Glomerular visceral epithelial cell (primary cell): ENCODE measurements around the gene SPNS3.
A peak's percentile ranks its signal among the peaks of the same experiment; 100 is the strongest.

ENCODE experiments used
- DNase-seq: peaks from one replicate; pipeline ENCODE4 v3.0.0-alpha.2; 2016; ENCODE audit errors: extremely low spot score

Gene SPNS3, protein sequence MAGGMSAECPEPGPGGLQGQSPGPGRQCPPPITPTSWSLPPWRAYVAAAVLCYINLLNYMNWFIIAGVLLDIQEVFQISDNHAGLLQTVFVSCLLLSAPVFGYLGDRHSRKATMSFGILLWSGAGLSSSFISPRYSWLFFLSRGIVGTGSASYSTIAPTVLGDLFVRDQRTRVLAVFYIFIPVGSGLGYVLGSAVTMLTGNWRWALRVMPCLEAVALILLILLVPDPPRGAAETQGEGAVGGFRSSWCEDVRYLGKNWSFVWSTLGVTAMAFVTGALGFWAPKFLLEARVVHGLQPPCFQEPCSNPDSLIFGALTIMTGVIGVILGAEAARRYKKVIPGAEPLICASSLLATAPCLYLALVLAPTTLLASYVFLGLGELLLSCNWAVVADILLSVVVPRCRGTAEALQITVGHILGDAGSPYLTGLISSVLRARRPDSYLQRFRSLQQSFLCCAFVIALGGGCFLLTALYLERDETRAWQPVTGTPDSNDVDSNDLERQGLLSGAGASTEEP

DNA sequence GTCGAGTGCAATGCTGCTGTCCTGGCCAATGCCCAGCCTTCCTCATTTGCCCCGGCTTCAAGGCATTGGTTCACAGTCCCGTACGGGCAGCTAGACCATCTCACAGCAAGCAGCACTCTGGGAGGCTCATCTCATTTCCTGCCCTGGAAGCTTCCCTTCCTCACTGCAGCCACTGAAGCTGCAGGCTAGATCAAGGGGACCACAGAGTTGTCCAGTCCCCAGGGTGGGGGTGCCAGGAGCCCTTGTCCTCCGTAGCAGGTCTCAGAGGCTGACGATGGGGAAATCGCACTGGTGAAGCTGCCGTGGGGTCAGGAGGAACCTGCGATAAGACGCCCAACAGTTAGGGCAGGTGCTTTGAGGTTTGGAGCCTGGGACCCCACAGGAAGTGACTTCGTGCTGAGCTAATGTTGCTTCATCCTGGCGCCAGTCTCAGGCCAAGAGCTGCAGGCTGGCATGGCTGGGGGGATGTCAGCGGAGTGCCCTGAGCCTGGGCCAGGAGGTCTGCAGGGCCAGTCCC is at the start of gene SPNS3:
Gene SPNS3, plus strand, starts transcription at position 426 of the 517 bp plus-strand sequence. Its CDS starts 28 bp downstream, at position 454.
- DNase-seq: peak; percentile 42

DNA sequence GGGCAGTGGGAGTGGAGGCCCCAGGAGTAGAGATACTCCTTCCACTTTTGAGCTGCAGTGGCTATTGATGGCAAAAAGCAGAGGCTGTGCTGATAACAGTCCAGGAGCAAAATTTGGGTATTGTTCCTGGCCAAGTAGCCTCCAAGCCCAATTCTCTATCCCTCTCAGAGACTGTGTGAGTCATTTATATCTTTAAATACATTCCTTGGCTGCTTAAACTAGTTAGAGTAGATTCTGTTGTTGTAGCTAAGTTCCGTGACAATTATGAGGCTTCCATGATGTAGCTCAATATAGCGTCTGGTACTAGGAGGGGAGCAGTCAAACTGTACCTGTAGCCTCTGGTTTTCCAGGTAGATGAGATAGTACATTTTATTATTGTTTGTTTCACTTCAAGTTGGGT is 47.3 kb upstream of the SPNS3 start:
- DNase-seq: no peak

DNA sequence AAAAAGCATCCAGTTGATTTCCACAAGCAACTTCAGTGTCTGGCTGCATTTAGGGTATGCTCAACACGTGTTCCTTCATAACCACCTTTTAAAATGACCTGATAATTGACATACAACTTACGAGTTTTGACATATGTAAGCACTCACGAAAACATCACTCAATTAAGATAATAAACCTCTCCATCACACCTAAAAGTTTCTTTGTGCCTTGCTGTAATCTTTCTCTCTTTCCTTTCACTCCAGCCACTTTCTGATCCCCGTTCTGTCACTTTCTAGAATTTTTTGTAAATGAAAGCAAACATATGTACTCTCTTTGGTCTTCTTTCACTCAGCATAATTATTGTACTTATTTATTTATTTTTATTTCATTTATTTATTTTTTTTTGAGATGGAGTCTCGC is 46.6 kb upstream of the SPNS3 start:
- no peak for DNase-seq

DNA sequence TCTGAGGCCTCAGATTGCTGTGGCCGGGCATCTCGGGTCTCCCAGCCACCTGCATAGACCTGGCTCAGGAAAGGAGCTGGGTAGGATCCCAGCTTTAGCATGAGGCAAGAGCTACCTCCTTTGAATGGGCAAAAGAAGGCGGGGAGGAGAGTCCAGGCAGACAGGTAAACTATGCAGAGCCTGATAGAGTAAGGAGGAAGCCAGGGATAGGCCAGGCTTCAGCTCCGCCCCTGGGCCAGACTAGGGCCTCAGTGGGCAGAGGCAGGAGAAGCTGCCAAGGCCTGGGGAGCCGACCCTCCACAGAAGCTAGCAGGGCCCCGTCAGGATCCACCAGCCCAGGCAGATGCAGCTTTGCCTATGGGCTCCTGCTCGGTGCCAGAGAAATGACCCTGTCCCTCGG is 44.7 kb upstream of the SPNS3 start:
- DNase-seq: no peak

DNA sequence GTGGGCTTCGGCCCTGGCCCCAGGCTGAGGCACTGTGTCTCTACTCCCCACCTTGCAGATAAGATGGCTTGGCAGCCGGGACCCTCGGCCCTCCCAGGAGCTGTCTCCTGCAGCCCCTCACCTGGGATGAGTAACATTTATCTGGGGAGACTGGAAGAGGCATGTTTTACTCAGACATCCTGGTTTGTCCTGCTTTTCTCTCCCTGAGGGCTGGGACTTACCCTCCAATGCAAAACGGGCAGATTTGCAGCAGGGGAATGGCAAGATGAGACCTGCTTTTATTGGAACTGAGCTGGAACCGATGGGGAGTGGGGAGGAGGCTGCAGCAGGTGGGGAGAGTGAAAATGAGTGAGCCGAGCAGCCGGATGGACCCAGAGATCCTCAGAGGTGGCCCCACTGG is 39.9 kb upstream of the SPNS3 start:
- no peak for DNase-seq

DNA sequence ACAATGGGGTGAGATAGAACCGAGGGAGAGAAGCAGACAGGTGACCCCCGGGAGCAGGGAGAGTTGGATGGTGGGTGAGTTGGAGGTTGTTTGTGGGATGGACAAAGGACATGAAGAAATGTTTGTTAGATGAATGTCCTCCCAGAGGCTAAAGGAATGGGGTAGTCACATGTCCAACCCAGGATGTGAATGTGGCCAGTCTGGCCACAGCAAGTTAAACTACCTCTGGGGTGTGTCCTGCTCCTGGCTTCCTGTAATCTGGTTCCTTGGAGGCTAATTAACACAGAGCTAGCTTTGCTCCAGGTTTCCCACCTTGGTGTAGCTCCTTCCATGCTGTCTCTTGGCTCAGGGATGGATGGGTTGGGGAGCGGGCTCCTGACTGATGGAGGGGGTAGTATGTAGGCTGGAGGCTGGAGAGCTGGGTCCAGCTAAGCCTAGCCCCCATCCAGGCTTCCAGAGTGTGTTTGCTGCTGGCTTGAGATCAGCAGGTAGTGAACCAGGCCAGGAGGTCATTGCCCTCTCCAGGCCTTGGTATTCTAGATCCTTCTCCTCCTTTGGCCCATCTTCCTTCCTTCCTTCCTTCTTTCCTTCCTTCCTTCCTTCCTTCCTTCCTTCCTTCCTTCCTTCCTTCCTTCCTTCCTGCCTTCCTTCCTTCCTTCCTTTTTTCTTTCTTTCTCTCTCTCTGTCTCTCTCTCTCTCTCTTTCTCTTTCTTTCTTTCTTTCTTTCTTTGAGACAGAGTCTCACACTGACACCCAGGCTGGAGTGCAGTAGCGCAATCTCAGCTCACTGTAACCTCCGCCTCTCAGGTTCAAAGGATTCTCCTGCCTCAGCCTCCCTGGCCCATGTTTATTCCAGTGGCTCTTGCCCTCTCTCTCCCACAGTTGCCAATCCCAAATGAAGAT is 39.3 kb upstream of the SPNS3 start:
- no peak for DNase-seq

DNA sequence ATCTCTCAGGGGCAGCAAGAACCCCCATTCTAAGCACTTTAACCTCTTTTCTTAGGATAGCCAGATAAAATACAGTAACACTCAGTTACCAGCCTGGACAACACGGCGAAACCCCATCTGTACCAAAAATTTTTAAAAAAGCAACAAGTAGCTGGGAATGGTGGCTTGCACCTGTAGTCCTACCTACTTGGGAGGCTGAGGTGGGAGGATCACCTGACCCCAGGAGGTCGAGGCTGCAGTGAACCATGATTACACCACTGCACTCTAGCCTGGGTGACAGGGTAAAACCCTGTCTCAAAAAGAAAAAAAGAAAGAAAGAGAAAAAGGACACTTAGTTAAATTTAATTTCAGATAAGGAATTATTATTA is 38.6 kb upstream of the SPNS3 start:
- no peak for DNase-seq

DNA sequence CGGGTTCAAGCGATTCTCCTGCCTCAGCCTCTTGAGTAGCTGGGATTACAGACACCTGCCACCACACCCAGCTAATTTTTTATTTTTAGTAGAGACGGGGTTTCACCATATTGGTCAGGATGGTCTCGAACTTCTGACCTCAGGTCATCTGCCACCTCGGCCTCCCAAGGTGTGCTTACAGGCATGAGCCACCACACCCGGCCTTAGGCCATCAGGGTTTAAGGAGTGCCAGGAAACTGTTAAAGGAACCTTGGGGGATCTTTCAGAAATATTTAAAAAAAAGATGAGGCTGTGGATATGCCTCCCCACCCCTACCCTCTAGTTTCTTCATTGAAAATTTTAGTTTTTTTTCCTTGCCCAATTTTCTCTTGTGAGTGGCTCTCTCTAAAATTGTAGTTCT is 35.9 kb upstream of the SPNS3 start:
- DNase-seq: no peak

DNA sequence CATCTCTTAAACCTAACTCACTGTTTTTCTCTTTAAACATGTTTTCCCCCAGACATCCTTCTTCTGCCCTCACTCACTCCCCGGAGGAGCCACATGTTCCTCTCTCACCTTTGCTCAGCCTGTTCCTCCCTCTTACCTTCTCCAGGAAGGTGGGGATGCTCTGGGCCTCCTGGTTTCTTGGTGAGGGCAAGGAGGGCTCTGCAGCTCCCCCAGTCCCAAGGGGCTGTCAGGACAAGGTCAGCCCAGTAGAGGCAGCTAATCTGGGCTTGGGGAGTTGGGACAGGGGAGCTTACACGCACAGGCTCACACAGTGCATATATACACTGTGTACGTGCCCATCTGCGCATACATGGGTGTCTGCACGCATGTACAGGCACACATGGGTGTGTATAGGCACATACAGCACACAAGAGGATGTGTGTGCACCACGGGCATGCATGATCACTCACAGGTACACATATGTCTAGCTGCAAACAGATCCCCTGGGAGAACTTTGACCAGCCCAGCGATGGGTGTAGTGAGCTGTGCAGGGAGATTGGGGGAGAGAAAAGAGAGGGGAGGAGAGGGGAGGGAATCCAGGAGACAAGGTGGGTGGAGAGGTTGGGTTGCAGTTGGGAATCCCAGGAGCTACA is 28.6 kb upstream of the SPNS3 start:
- no peak for DNase-seq

DNA sequence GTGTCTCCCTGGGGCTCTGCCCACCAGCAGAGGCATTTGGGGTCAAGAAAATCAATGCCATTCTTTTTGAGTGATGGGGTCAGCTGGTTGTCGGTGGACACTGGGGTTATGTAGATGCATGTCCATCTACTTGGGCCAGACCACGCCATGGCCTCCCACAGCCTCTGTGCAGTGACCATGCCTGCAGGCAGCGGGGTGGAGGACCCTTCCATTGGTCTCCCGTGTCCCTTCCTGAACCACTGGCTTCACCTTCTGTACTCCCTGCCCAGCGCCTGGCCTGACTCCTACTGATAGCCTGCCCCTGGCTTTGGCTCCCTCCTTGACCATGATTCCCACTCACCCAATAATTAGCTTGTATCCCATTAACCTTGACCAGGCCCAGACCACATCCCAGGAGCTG is 28.0 kb upstream of the SPNS3 start:
- DNase-seq: no peak

DNA sequence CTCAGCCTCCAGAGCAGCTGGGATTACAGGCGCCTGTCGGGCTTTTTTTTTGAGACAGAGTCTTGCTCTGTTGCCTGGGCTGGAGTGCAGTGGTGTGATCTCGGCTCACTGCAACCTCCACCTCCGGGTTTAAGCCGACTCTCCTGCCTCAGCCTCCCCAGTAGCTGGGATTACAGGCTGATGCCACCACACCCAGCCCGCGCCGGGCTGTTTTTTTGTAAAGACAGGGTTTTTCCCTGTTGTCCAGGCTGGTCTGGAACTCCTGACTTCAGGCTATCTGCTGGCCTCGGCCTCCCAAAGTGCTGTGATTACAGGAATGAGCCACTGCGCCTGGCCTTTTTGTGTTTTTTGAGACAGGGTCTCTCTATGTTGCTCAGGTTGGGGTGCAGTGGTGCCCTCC is 27.4 kb upstream of the SPNS3 start:
- DNase-seq: no peak

DNA sequence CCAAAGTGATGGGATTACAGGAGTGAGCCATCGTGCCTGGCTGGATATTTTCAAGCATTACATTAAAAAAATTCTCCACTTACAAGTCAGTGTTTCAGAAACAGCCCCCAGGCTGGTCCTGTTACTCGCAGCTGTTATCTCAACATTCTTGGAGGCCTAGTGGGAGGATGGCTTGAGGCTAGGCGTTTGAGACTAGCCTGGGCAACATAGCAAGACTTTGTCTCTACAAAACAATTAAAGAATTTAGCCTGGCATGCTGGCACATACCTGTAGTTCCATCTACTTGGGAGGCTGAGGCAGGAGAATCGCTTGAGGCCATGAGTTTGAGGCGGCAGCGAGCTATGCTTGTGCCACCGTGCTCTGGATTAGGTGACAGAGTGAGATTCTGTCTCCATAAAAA is 26.5 kb upstream of the SPNS3 start:
- DNase-seq: no peak

DNA sequence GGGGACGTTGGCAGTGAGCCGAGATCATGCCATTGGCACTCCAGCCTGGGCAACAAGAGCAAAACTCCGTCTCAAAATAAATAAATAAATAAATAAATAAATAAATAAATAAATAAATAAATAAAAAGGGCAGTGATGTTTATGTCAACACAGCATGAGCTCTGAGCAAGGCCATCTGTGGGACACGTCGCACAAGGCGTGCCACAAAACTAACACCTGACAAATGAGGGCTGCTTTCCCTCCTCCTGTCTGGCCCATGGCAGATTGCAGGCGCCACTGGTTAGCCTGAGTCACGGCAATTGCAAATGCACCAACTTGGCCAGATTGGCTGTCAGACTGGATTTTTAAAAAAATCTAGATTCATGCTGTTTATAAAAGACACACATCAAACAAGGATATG is 25.9 kb upstream of the SPNS3 start:
- DNase-seq: no peak

DNA sequence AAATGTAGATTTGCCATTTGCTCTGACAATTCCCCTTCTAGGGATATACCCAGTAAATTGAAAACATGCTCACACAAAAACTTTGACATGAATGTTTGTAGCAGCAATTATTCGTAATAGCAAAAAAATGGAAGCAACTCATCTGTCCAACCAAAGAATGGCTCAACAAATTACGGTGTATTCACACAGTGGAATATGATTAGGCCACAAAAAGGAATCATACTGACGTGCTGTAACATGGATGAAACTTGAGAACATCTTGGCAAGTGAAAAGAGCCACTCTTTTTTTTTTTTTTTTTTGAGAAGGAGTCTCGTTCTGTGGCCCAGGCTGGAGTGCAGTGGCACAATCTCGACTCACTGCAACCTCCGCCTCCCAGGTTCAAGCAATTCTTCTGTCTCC is 24.1 kb upstream of the SPNS3 start:
- no peak for DNase-seq

DNA sequence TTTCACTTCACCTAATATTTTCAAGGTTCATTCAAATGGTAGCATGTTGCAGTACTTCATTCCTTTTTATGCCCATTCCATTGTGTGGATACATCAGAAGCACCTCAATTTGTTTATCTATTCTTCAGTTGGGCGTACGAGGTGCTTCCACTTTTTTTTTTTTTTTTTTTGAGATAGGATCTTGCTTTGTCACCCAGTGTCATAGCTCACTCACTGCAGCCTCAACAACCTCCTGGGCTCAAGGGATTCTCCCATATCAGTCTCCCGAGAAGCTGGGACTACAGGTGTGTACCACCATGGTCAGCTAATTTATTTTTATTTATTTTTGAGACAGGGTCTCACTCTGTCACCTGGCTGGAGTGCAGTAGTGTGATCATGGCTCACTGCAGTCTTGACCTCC is 22.5 kb upstream of the SPNS3 start:
- DNase-seq: no peak

DNA sequence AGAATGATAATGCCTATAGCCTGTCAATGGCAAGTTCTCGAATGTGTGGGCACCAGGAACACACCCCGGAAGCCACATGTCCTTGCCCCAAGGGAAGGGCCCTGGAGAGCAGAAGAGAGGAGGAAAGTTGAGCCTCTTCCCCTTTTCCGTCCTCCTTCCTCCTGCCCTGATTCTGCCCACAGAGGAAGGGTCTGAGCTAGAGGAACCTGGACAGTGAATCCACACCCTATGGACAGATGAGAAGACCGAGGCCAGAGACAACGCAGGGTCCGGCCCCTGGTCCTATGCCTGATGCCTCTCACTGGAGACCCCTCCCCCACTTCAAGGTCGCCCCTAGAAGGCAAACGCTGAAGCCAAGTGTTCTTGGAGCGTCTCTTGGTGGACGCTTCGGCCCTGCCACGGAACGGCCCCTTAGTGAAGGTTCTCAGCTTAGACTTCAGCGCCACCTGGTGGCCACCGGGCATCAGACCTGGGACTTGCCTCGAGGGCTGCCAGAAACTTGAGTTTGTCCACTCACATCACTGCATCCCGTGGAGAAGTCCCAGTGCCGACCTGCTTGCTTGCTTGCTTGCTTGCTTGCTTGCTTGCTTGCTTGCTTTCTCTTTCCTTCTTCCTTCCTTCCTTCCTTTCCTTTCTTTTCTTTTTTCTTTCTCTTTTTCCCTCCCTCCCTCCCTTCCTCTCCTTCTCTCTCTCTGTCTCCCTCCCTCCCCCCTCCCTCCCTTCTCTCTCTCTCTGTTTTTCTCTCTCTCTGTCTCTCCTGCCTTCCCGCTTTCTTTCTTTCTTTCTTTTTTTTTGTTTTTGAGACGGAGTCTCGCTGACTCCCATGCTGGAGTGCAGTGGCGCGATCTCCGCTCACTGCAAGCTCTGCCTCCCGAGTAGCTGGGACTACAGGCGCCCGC is 20.6 kb upstream of the SPNS3 start:
- peak; percentile 87 for DNase-seq

DNA sequence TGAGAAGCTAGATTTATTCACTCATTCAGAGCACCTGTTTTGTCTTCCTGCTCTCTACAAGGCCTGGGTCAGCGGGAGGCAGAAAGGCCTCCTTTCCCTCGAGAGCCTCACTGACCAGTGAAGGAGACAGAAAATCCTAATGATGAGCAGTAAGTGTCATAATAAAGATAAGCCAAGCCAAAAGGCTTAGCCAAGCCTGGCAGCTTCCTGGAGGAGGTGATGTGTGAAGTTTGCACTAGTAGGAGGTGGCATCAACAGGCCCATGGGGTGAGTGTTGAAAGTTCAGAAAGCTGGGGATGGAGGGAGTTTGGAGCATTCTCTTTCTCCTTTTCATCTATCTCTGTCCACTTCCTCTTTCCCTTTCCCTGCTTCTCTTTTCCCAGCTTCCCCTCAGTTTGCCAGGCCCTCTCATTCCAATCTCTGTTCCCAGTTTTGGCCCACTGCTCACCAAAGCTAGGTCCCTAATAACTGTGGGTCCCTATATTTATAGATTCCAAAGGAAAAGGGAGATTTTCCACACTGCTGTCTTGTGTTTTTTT is 16.5 kb upstream of the SPNS3 start:
- DNase-seq: no peak

DNA sequence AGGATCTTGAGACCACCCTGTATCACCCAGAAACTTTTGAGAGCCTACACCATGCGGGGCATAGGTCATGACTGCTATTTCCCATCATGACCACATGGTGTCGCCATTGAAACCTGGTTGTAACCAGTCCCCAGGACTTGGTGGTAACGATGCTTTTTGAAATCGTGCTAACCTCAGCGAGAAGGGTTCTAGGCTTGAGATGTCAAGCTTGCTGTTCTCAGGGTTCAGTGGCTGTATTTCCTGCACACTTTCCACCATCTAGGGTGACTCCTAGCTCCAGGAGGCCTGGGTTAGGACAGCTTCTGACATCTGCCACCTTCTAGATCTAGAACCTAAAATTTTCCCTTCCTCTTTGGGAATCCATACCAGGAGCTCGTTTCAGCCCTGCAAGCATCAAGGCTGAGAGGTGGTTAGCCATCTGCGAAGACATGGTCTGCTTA is 13.0 kb upstream of the SPNS3 start:
- DNase-seq: peak; percentile 78

DNA sequence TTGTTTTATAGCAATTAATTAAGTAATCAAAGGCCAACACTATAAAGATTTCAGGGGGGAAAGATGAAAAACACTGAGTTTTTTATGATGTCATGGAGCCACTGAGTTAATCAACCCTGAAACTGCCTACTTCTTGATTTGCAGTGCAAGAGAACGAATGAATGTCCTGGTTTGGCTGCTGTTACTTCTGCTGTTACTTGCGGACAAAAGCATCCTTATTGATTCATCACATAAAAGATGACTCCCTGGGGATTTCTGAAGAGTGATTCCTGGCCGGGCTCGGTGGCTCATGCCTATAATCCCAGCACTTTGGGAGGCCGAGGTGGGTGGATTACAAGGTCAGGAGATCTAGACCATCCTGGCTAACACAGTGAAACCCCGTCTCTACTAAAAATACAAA is 10.9 kb upstream of the SPNS3 start:
- DNase-seq: no peak

DNA sequence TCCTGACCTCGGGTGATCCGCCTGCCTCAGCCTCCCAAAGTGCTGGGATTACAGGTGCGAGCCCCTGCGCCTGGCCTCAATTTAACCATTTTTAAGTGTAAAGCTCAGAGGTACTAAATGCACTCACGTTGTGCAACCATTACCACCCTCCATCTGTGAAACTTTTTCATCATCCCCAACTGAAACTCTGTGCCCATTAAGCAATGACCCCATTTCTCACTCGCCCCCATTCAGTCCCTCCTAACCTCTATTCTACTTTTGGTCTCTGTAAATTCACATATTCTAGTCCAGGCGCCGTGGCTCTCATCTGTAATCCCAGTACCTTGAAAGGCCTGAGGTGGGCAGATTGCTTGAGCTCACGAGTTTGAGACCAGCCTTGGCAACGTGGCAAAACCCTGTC is 8.3 kb upstream of the SPNS3 start:
- no peak for DNase-seq
